Endothelial cell of umbilical vein (primary cell): ENCODE measurements around the gene SHC1. TPM values are rescaled to one million over a fixed set of nuclear protein-coding genes. Genes with fewer than 3 reads are reported as not detected.

Source experiments
- BruUV-seq: library from RNA; stranded (reverse); fragments of 400-500 nt; replicated peaks from 2 replicates; lab custom pipeline; 2021; lab: Mats Ljungman, UMichigan
- CTCF ChIA-PET: fragments of 300-600, 350-600 bp; sonication (Branson Sonifier 250); formaldehyde crosslinking; loops from one replicate; lab custom pipeline; 2021; ENCODE audit warnings: antibody characterized with exemption, inconsistent platforms; lab: Charles Lee
- POLR2A ChIA-PET: fragments of 300-600, 350-600 bp; sonication (Branson Sonifier 250); formaldehyde crosslinking; loops from one replicate; lab custom pipeline; 2021; ENCODE audit warnings: antibody characterized with exemption, inconsistent platforms; lab: Charles Lee
- DNase-seq: peaks from one replicate; pipeline ENCODE4 v3.0.0-alpha.2; 2011; ENCODE audit warnings: low read depth, low spot score
- FAIRE-seq: peaks from 2 replicates; lab custom pipeline; 2011; peaks lifted over from hg19 to GRCh38; lab: Jason Lieb, UNC
- H2AFZ ChIP-seq: 2 replicates; pipeline ENCODE4 v1.6.0; 2012; ENCODE audit warnings: low read depth, low read length, control low read depth, inconsistent platforms
- H3K27ac ChIP-seq: 2 replicates; pipeline ENCODE4 v1.5.1; 2011; ENCODE audit warnings: low read depth, mild to moderate bottlenecking, control low read depth, low read length, moderate library complexity; ENCODE audit not compliant: insufficient read depth
- H3K27me3 ChIP-seq, 2 experiments: 2 replicates each; pipeline versions ENCODE4 v1.6.0 to v1.6.1; 2011; ENCODE audit warnings: low read length in 2 of 2, mixed read lengths in 1 of 2; ENCODE audit not compliant: control insufficient read depth in 2 of 2, insufficient read depth in 2 of 2
- H3K36me3 ChIP-seq, 2 experiments: 2 replicates in 1 of 2; 3 replicates in 1 of 2; pipeline ENCODE4 v1.5.1; 2011; ENCODE audit warnings: low read length in 2 of 2, mild to moderate bottlenecking in 1 of 2, moderate library complexity in 1 of 2; ENCODE audit not compliant: control insufficient read depth in 2 of 2, insufficient read depth in 2 of 2; ENCODE audit errors: extremely low read depth in 1 of 2
- H3K4me1 ChIP-seq: 3 replicates; pipeline ENCODE4 v1.5.1; 2011; ENCODE audit warnings: mild to moderate bottlenecking, low read length; ENCODE audit not compliant: control insufficient read depth, insufficient read depth; ENCODE audit errors: extremely low read depth
- H3K4me2 ChIP-seq: 2 replicates; pipeline ENCODE4 v1.6.1; 2011; ENCODE audit warnings: low read length, control low read depth, mixed read lengths; ENCODE audit not compliant: insufficient read depth
- H3K4me3 ChIP-seq, 3 experiments: fragments of 200-600 bp in 1 of 3; sonication (generic), shearing (Covaris generic) in 1 of 3; replicated peaks in 1 of 3; 2 replicates each; pipeline ENCODE4 v1.5.1; 2011 to 2016; ENCODE audit warnings: control low read depth in 3 of 3, low read length in 3 of 3, mild to moderate bottlenecking in 2 of 3, inconsistent platforms in 1 of 3, low read depth in 1 of 3, moderate library complexity in 1 of 3; ENCODE audit not compliant: insufficient read depth in 1 of 3
- H3K79me2 ChIP-seq: 2 replicates; pipeline ENCODE4 v1.6.0; 2012; ENCODE audit warnings: low read length, inconsistent platforms; ENCODE audit not compliant: control insufficient read depth, insufficient read depth
- H3K9ac ChIP-seq: replicated peaks from 2 replicates; pipeline ENCODE3; 2011; ENCODE audit warnings: low read length, control low read depth; ENCODE audit not compliant: insufficient read depth; ENCODE audit errors: extremely low read depth
- H3K9me1 ChIP-seq: replicated peaks from 3 replicates; pipeline ENCODE4 v1.6.0; 2011; ENCODE audit warnings: mild to moderate bottlenecking, low read length; ENCODE audit not compliant: control insufficient read depth, insufficient read depth; ENCODE audit errors: extremely low read depth
- H3K9me3 ChIP-seq: replicated peaks from 2 replicates; pipeline ENCODE4 v1.5.1; 2012; ENCODE audit warnings: low read length, inconsistent platforms; ENCODE audit not compliant: control insufficient read depth, insufficient read depth
- H4K20me1 ChIP-seq: replicated peaks from 2 replicates; pipeline ENCODE3; 2011; ENCODE audit warnings: mild to moderate bottlenecking, low read length; ENCODE audit not compliant: control insufficient read depth, insufficient read depth; ENCODE audit errors: extremely low read depth
- GATA2 ChIP-seq: IDR thresholded peaks from 2 replicates; pipeline ENCODE4 v1.7.0; 2011; ENCODE audit warnings: low read depth, mild to moderate bottlenecking, moderate library complexity, mixed read lengths, low read length; ENCODE audit not compliant: insufficient read length, insufficient read depth
- JUN ChIP-seq: IDR thresholded peaks from 2 replicates; pipeline ENCODE4 v1.6.1; 2011; ENCODE audit warnings: borderline replicate concordance, low read depth; ENCODE audit not compliant: insufficient read length, insufficient read depth
- MYC ChIP-seq: IDR thresholded peaks from one replicate; pipeline ENCODE4 v1.6.1; 2011; ENCODE audit warnings: mild to moderate bottlenecking, low read depth, low read length
- POLR2A ChIP-seq: IDR thresholded peaks from 2 replicates; pipeline ENCODE4 v1.6.1; 2012; ENCODE audit warnings: low read depth, mild to moderate bottlenecking, control low read depth, low read length
- POLR2AphosphoS5 ChIP-seq: IDR thresholded peaks from 2 replicates; pipeline ENCODE4 v1.6.1; 2012; ENCODE audit warnings: low read depth, mild to moderate bottlenecking, control low read depth, low read length, moderate library complexity; ENCODE audit not compliant: insufficient read depth
- dilution Hi-C: fragments of 300-500 bp; cut with MboI; formaldehyde crosslinking; loops from one replicate; pipeline ENCODE4 v1.15.0; 2019; ENCODE audit warnings: low sequenced_read_pairs; ENCODE audit not compliant: extremely low pct_ligation_motif_present
- intact Hi-C: fragments of 100-400 bp; cut with micrococcal nuclease; formaldehyde crosslinking; loops from one replicate; pipeline ENCODE4 v1.10.0; 2022
- polyA plus RNA-seq, 4 experiments: library from polyadenylated mRNA; depleted of rRNA in 3 of 4; stranded (reverse) in 3 of 4; unstranded in 1 of 4; fragments of >200 nt; gene quantifications; 2 replicates each; pipeline versions ENCODE4 v1.2.1 to v1.2.3, GENCODE V29; 2011 to 2012; ENCODE audit warnings: missing spikeins in 1 of 4
- total RNA-seq: library from RNA; stranded (reverse); gene quantifications from 2 replicates; pipeline ENCODE4 v1.2.3, GENCODE V29; 2021
- TF ChIP-seq, protein P1 (sequence below), 2 donors: IDR thresholded peaks; 1 replicate in 1 of 2; 2 replicates in 1 of 2; pipeline ENCODE4 v1.5.1; 2011; ENCODE audit warnings: low read length in 2 of 2, mild to moderate bottlenecking in 2 of 2, moderate library complexity in 2 of 2, control low read depth in 1 of 2, inconsistent platforms in 1 of 2, low read depth in 1 of 2; ENCODE audit not compliant: insufficient read depth in 1 of 2; ENCODE audit errors: extremely low read depth in 1 of 2
- TF ChIP-seq, protein P2 (sequence below): IDR thresholded peaks from 2 replicates; pipeline ENCODE4 v1.6.1; 2011; ENCODE audit not compliant: insufficient read depth, insufficient read length

SHC1 gene
- total and polyA plus RNA-seq, 2 donors (not counting 3 experiments of a cell fraction or from before 2014, with no cell fraction given): 316 to 324 TPM

DNA sequence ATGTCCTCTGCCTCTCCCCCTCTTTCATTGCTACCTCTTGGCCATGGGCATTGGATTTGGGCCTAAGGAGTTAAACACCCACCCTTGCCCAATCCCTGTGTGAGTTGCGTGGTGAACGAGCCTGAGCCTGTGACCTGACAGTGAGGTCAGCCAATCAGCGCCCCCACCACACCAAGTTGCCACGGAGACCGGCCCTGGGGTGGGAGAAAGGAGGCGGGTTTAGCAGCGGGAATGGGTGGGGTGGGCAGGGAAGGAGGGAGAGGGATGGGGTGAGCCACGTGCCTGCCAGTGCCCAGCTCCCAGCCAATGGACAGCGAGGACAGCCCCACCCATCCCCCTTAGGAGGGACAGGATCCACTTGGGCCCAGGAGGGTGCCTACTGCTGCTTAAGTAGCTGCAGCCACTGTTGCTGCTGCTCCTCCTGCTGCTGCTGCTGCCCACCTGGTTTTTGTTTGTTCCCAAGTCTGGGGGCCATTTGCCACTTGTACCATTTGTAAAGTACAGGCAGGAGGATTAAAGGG is 41.5 kb upstream of the SHC1 start:
- CTCF ChIA-PET: interaction anchor here (0.5 to 6.4 kb wide), 4 partner anchors 10 to 1131 kb away, joined by 3 to 87 read pairs (median 3); partner anchors contain the start of genes ADAM15, PYGO2 and ZBTB7B

More for the DNA sequence above, 41.5 kb upstream of the SHC1 start:
- POLR2A ChIA-PET: no interaction called here
- Histone ChIP-seq H3K4me3 (no peak overlapping the region), H3K9me3 (no peaks in the 10 kb centered on the region), H3K79me2 (no peaks in the 10 kb centered on the region), H4K20me1 (no peaks in the 10 kb centered on the region), H3K36me3 (peaks cover 0 to 19% of the 10 kb centered on the region in 2 experiments), H3K27ac (no peak overlapping the region), H2AFZ (no peak overlapping the region), H3K27me3 (no peaks in the 10 kb centered on the region), H3K4me1 (peaks cover 4% of the 10 kb centered on the region), H3K9ac (no peak overlapping the region), H3K9me1 (no peaks in the 10 kb centered on the region), H3K4me2 (no peak overlapping the region)
- no TSS peak for BruUV-seq
- intact Hi-C loops (no loop called here), dilution Hi-C loops (no loop called here)
- TF ChIP-seq, protein P1, sequence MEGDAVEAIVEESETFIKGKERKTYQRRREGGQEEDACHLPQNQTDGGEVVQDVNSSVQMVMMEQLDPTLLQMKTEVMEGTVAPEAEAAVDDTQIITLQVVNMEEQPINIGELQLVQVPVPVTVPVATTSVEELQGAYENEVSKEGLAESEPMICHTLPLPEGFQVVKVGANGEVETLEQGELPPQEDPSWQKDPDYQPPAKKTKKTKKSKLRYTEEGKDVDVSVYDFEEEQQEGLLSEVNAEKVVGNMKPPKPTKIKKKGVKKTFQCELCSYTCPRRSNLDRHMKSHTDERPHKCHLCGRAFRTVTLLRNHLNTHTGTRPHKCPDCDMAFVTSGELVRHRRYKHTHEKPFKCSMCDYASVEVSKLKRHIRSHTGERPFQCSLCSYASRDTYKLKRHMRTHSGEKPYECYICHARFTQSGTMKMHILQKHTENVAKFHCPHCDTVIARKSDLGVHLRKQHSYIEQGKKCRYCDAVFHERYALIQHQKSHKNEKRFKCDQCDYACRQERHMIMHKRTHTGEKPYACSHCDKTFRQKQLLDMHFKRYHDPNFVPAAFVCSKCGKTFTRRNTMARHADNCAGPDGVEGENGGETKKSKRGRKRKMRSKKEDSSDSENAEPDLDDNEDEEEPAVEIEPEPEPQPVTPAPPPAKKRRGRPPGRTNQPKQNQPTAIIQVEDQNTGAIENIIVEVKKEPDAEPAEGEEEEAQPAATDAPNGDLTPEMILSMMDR (IDR thresholded peaks at IDR 0.05; ENCODE audit: extremely low read depth in 1 of 2, insufficient read depth in 1 of 2, low read depth in 1 of 2, low read length in 2 of 2): no peak
- TF ChIP-seq GATA2: no peak
- no peak for TF ChIP-seq JUN
- TF ChIP-seq, protein P2, sequence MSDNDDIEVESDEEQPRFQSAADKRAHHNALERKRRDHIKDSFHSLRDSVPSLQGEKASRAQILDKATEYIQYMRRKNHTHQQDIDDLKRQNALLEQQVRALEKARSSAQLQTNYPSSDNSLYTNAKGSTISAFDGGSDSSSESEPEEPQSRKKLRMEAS: no peak
- TF ChIP-seq MYC: no peak
- TF ChIP-seq POLR2AphosphoS5: no peak
- TF ChIP-seq POLR2A: no peak
- FAIRE-seq (no peak), DNase-seq (no peak)
